ENCODE results near the gene SMIM22.

DNA sequence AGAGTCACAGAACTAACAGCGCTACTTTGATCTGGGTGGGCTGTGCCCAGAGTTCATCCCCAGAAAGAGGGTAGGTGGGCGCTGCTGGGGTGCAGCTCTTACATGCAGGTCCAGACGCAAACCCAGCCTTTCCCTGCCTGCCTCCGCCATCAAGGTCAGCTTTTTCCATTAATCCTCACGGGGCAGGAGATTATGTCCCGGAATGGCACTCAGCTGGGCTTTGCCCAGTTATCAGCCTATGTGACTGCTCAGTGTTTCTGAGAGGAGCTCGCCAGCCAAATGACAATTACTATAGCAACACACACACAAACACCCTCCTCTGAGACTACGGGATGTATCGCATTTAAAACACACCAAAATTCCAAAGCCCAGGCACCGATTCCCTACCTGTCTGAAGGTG lies 31.8 kb downstream of the SMIM22 start:
- TF ChIP-seq, protein P1, sequence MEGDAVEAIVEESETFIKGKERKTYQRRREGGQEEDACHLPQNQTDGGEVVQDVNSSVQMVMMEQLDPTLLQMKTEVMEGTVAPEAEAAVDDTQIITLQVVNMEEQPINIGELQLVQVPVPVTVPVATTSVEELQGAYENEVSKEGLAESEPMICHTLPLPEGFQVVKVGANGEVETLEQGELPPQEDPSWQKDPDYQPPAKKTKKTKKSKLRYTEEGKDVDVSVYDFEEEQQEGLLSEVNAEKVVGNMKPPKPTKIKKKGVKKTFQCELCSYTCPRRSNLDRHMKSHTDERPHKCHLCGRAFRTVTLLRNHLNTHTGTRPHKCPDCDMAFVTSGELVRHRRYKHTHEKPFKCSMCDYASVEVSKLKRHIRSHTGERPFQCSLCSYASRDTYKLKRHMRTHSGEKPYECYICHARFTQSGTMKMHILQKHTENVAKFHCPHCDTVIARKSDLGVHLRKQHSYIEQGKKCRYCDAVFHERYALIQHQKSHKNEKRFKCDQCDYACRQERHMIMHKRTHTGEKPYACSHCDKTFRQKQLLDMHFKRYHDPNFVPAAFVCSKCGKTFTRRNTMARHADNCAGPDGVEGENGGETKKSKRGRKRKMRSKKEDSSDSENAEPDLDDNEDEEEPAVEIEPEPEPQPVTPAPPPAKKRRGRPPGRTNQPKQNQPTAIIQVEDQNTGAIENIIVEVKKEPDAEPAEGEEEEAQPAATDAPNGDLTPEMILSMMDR (IDR thresholded peaks at IDR 0.05): no peak
- no peak for TF ChIP-seq POLR2A (IDR thresholded peaks at IDR 0.05)
